K562 (cell line): ENCODE measurements around the gene TIA1. TPM values are rescaled to one million over a fixed set of nuclear protein-coding genes. Genes with fewer than 3 reads are reported as not detected.

Source experiments
- ATAC-seq: fragments of 200-7000 bp; cut with Tn5 transposase; 3 replicates; pipeline ENCODE4 v1.9.1; 2020; ENCODE audit warnings: moderate library complexity
- BruUV-seq: library from RNA; stranded (reverse); fragments of 400-500 nt; replicated peaks from 2 replicates; lab custom pipeline; 2021; lab: Mats Ljungman, UMichigan
- CTCF ChIA-PET: fragments of 300-600 bp; formaldehyde crosslinking; extraction: SDS; loops from one replicate; lab custom pipeline; 2021; ENCODE audit warnings: low intra/inter-chr PET ratio; lab: Yijun Ruan, JAX
- POLR2A ChIA-PET: fragments of 300-600, 350-650 bp; sonication (Branson Sonifier 250); formaldehyde crosslinking; extraction: SDS; loops from one replicate; lab custom pipeline; 2021; ENCODE audit warnings: antibody characterized with exemption, inconsistent platforms; lab: Yijun Ruan, JAX
- DNase-seq, 4 experiments: peaks; one replicate each; pipeline versions ENCODE4 v3.0.0 to v3.0.0-alpha.2; 2011 to 2018; ENCODE audit warnings: low spot score in 3 of 4, mixed read lengths in 3 of 4; ENCODE audit errors: extremely low read depth in 1 of 4
- FAIRE-seq: peaks from 2 replicates; lab custom pipeline; 2011; peaks lifted over from hg19 to GRCh38; lab: Jason Lieb, UNC
- H2AFZ ChIP-seq: 2 replicates; pipeline ENCODE4 v1.6.0; 2011; ENCODE audit warnings: low read depth, low read length, control low read depth, inconsistent platforms
- H3K27ac ChIP-seq: fragments of 200-600 bp; 3 replicates; pipeline ENCODE4 v1.8.0; 2011; ENCODE audit warnings: low read depth, mild to moderate bottlenecking, control low read depth, inconsistent platforms, low read length, moderate library complexity, mixed read lengths; ENCODE audit errors: extremely low read depth
- H3K27me3 ChIP-seq, 2 experiments: fragments of 300-600 bp in 1 of 2; 2 replicates in 1 of 2; 3 replicates in 1 of 2; pipeline versions ENCODE4 v1.6.0 to v1.8.0; 2011; ENCODE audit warnings: inconsistent platforms in 2 of 2, low read length in 2 of 2, mild to moderate bottlenecking in 1 of 2, mixed read lengths in 1 of 2, moderate library complexity in 1 of 2; ENCODE audit not compliant: control insufficient read depth in 2 of 2, insufficient read depth in 2 of 2
- H3K36me3 ChIP-seq: fragments of 300-600 bp; 3 replicates; pipeline ENCODE4 v1.8.0; 2011; ENCODE audit warnings: mild to moderate bottlenecking, low read length, inconsistent platforms; ENCODE audit not compliant: control insufficient read depth, insufficient read depth
- H3K4me1 ChIP-seq, 2 experiments: fragments of 200-600 bp in 1 of 2; replicated peaks in 1 of 2; 2 replicates in 1 of 2; 3 replicates in 1 of 2; pipeline versions ENCODE4 v1.5.1 to v1.8.0; 2011; ENCODE audit warnings: inconsistent platforms in 2 of 2, low read length in 2 of 2, mild to moderate bottlenecking in 1 of 2, mixed read lengths in 1 of 2, moderate library complexity in 1 of 2; ENCODE audit not compliant: control insufficient read depth in 2 of 2, insufficient read depth in 2 of 2
- H3K4me2 ChIP-seq: 2 replicates; pipeline ENCODE4 v1.6.1; 2011; ENCODE audit warnings: low read length, control low read depth, inconsistent platforms, mixed read lengths; ENCODE audit not compliant: insufficient read depth
- H3K4me3 ChIP-seq: fragments of 200-600 bp; sonication (generic), shearing (Covaris generic); 2 replicates; pipeline ENCODE4 v1.5.1; 2016; ENCODE audit warnings: control low read depth, inconsistent platforms
- H3K79me2 ChIP-seq: fragments of 200-600 bp; 3 replicates; pipeline ENCODE4 v1.8.0; 2011; ENCODE audit warnings: low read length, inconsistent platforms; ENCODE audit not compliant: control insufficient read depth, insufficient read depth
- H3K9ac ChIP-seq, 2 experiments: 2 replicates each; pipeline versions ENCODE4 v1.6.0 to v1.6.1; 2011; ENCODE audit warnings: low read depth in 2 of 2, low read length in 2 of 2, control low read depth in 1 of 2, inconsistent platforms in 1 of 2, mild to moderate bottlenecking in 1 of 2, mixed read lengths in 1 of 2; ENCODE audit not compliant: insufficient read depth in 1 of 2
- H3K9me1 ChIP-seq: one replicate; pipeline ENCODE4 v1.6.0; 2011; ENCODE audit warnings: inconsistent platforms, mild to moderate bottlenecking, low read length, moderate library complexity; ENCODE audit not compliant: control insufficient read depth, insufficient read depth
- H3K9me3 ChIP-seq: replicated peaks from 2 replicates; pipeline ENCODE4 v1.5.1; 2011; ENCODE audit warnings: low read depth, low read length, inconsistent platforms; ENCODE audit not compliant: control insufficient read depth, insufficient read depth
- H4K20me1 ChIP-seq: replicated peaks from 2 replicates; pipeline ENCODE4 v1.6.1; 2011; ENCODE audit warnings: low read length, inconsistent platforms, mixed read lengths; ENCODE audit not compliant: control insufficient read depth, insufficient read depth
- ARNT ChIP-seq, 2 experiments: fragments of 450-650 bp; IDR thresholded peaks; 2 replicates each; pipeline ENCODE4 v1.6.1; 2016; ENCODE audit warnings: mild to moderate bottlenecking in 1 of 2
- CBFA2T3 ChIP-seq: fragments of 450-650 bp; IDR thresholded peaks from 2 replicates; pipeline ENCODE4 v1.6.1; 2017
- MAFK ChIP-seq: IDR thresholded peaks from 2 replicates; pipeline ENCODE4 v1.6.1; 2011; ENCODE audit warnings: low read length, improper control_type of control experiment
- PHB2 ChIP-seq: fragments of 450-650 bp; IDR thresholded peaks from 2 replicates; pipeline ENCODE4 v1.6.1; 2017; ENCODE audit warnings: low read depth
- RCOR1 ChIP-seq, 2 experiments: IDR thresholded peaks; 2 replicates each; pipeline ENCODE4 v1.6.1; 2012; ENCODE audit warnings: low read depth in 2 of 2, low read length in 2 of 2, borderline replicate concordance in 1 of 2, improper control_type of control experiment in 1 of 2
- RNF2 ChIP-seq: sonication (generic); IDR thresholded peaks from 2 replicates; pipeline ENCODE4 v1.6.1; 2016
- TEAD1 ChIP-seq, 2 experiments: fragments of 450-650 bp in 1 of 2; sonication (generic) in 1 of 2; formaldehyde crosslinking; IDR thresholded peaks; 2 replicates each; pipeline versions ENCODE4 v1.4.0 to v1.8.0; 2020 to 2022; ENCODE audit warnings: mild to moderate bottlenecking in 2 of 2, missing genetic modification reagents in 1 of 2
- ZNF717 ChIP-seq: fragments of 250-450 bp; sonication (Bioruptor Pico); IDR thresholded peaks from 2 replicates; pipeline ENCODE4 v1.5.0; 2021
- WGBS: fragments of 100-300 bp; shearing (Covaris generic); methylation state at CpG from one replicate; pipeline ENCODE4 v1.1.6; 2016; ENCODE audit warnings: low coverage, mixed read lengths; ENCODE audit not compliant: insufficient coverage; ENCODE audit errors: missing lambda C conversion rate; 5-methylcytosine and 5-hydroxymethylcytosine counted together
- in situ Hi-C: fragments of 300-500 bp; cut with MboI; formaldehyde crosslinking; loops from 4 replicates; pipeline ENCODE4 v1.15.0; 2018; ENCODE audit warnings: inconsistent platforms, mixed read lengths
- intact Hi-C: fragments of 100-400 bp; cut with micrococcal nuclease; formaldehyde crosslinking; loops from 2 replicates; pipeline ENCODE4 v1.14.2; 2022
- polyA plus RNA-seq, 8 experiments: library from polyadenylated mRNA; depleted of rRNA in 4 of 8; stranded (reverse) in 5 of 8; unstranded in 3 of 8; fragments of >200 nt; fragmentation: Nextera tagmentation in 2 of 8; fragmentation: Illumina TruSeq in 1 of 8; extraction: Ambion mirVana in 2 of 8; extraction: Trizol in 1 of 8; gene quantifications; 2 replicates each; pipeline versions ENCODE4 v1.2.1 to v1.2.3, GENCODE V29; 2011 to 2014; ENCODE audit warnings: inconsistent platforms in 1 of 8, missing spikeins in 1 of 8
- total RNA-seq, 7 experiments: library from RNA; depleted of rRNA in 6 of 7; stranded (reverse); fragments of >200 nt in 6 of 7; fragmentation: Illumina TruSeq in 2 of 7; extraction: Trizol in 2 of 7; gene quantifications; 2 replicates each; pipeline versions ENCODE4 v1.2.1 to v1.2.3, GENCODE V29; 2011 to 2021; ENCODE audit warnings: low replicate concordance in 1 of 7

Gene TIA1
- total and polyA plus RNA-seq, 9 of the 15 experiments (the other 6 are each of a cell fraction or from before 2014, with no cell fraction given): 25.3 to 129 (median 79.6) TPM

DNA sequence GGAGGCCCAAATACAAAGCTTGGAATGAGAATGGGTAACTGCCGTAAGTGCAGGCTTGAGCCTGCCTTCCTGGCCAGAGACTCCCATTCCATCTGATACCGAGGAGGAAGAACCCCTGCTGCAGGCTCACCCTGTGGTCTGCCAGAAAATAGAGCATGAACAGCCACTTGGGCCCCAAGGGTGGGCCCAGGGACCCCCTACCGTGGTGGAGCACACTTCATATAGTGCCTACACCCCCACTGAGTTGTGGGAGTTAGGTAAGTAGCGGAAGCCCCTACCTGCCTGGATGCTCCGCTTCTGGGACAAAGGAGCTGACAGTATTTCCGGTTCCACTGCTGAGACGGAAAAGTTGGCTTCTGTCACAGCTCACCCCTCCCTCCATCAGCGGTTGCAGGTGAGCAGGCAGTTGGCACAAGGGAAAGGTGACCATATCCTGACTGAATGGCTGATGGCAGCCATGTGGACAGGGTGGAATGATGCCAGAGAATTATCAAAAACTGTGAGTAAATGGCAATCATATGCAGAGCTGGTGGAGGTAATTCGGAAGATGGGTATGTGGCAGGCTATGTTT lies 46.1 kb downstream of the TIA1 start:
- CTCF ChIA-PET: no interaction called here
- Histone ChIP-seq H3K9ac (peak overlapping the region in 1 of 2 experiments; percentile 23; a peak in 1 of 4 replicates), H3K36me3 (no peaks in the 10 kb centered on the region), H3K27ac (no peak overlapping the region), H3K9me3 (no peaks in the 10 kb centered on the region), H2AFZ (no peak overlapping the region), H3K4me3 (no peak overlapping the region), H3K4me1 (no peaks in the 10 kb centered on the region; a peak in 1 of 5 replicates), H4K20me1 (no peaks in the 10 kb centered on the region)
- no TSS peak for BruUV-seq
- POLR2A ChIA-PET: interaction anchor here (0.7 to 2.0 kb wide), 4 partner anchors 11 to 355 kb away, joined by 3 to 13 read pairs (median 4); partner anchors contain the start of gene C2orf42
- no peak for FAIRE-seq
- no peak for ATAC-seq
- TF ChIP-seq TEAD1 (CRISPR knock-in tag; IDR thresholded peaks at IDR 0.05) (no peak), RNF2 (no peak), ARNT (IDR thresholded peaks at IDR 0.05) (no peak), ZNF717 (CRISPR knock-in tag) (no peak)
- TF ChIP-seq, all 486 proteins: peak for 0
- in situ Hi-C loops (no loop called here), intact Hi-C loops (no loop called here)
- DNase-seq: no peak
- Histone ChIP-seq H3K9me1 (no peaks in the 10 kb centered on the region), H3K4me2 (no peak overlapping the region), H3K79me2 (no peaks in the 10 kb centered on the region), H3K27me3 (no peaks in the 10 kb centered on the region)
- 65% methylated on average over 9 of the region's 9 CpGs for WGBS

DNA sequence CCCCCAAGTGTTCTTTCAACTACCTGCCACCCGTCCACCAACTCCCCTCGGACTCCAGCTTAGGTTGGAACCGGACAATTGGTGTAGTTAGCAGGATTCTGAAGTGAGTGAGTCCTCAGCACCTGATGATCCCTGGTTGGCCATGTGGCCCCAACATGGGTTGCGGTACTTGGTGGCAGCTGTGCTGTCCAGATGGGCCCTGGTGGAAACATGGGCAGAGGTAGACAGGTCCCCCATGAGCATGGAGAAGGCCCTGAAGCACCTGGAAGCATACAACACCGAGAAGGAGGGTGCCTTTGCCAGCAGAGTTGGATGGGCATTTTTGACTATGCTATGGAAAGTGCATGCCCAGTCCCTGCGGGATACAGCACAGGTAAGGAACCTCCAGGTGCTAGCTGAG lies 46.6 kb downstream of the TIA1 start:
- in situ Hi-C loops: no loop called here
- H3K4me1 ChIP-seq: no peaks in the 10 kb centered on the region
- H3K36me3 ChIP-seq: no peaks in the 10 kb centered on the region
- H3K27me3 ChIP-seq: no peaks in the 10 kb centered on the region
- ATAC-seq (no peak), FAIRE-seq (no peak), DNase-seq (no peak)
- ChIA-PET CTCF (no interaction called here), POLR2A (interaction anchor here (0.7 to 2.0 kb wide), 3 partner anchors 11 to 1085 kb away, joined by 3 to 13 read pairs (median 4); partner anchors contain the start of gene C2orf42)
- no peaks in the 10 kb centered on the region for H3K79me2 ChIP-seq
- H3K27ac ChIP-seq: no peak overlapping the region
- H4K20me1 ChIP-seq: no peaks in the 10 kb centered on the region
- H3K4me3 ChIP-seq: no peak overlapping the region
- H3K9me1 ChIP-seq: no peaks in the 10 kb centered on the region
- 73% methylated on average over 6 of the region's 6 CpGs for whole genome bisulfite sequencing
- BruUV-seq: no TSS peak
- no peak overlapping the region for H3K4me2 ChIP-seq
- intact Hi-C loops: no loop called here
- TF ChIP-seq RCOR1 (IDR thresholded peaks at IDR 0.05; ENCODE audit: borderline replicate concordance in 1 of 2, low read depth in 2 of 2, low read length in 2 of 2) (no peak), PHB2 (no peak), CBFA2T3 (no peak), MAFK (no peak)
- no peak overlapping the region for H2AFZ ChIP-seq
- no peaks in the 10 kb centered on the region for H3K9me3 ChIP-seq
- no peak overlapping the region for H3K9ac ChIP-seq
